HUDEP-2 (cell line): Measurements from ENCODE around the gene SORCS3.

Source experiments
- DNase-seq, 76 experiments: peaks; one replicate each; lab custom pipeline; 2025; ENCODE audit not compliant: unreplicated experiment in 76 of 76; lab: John Stamatoyannopoulos, UW

SORCS3 gene

GRCh38 chr10:104822088-104822487 is 181.0 kb downstream of the SORCS3 start:
- DNase-seq = no peak

- DNase-seq = peak in 26 of 76 experiments; percentile 0 to 36 (median 6)
These were observed 183.4 kb downstream of the SORCS3 start for GRCh38 chr10:104824380-104825006.

GRCh38 chr10:104831272-104831671 is 190.2 kb downstream of the SORCS3 start:
- no peak for DNase-seq

- DNase-seq = no peak
These were observed 193.5 kb downstream of the SORCS3 start for GRCh38 chr10:104834580-104834979.

- no peak for DNase-seq
These were observed 194.3 kb downstream of the SORCS3 start for GRCh38 chr10:104835422-104835821.

- DNase-seq = no peak
These were observed 201.6 kb downstream of the SORCS3 start for GRCh38 chr10:104842704-104843103.

GRCh38 chr10:104844073-104844472 is 203.0 kb downstream of the SORCS3 start:
- no peak for DNase-seq

GRCh38 chr10:104850023-104850422 is 208.9 kb downstream of the SORCS3 start:
- DNase-seq = no peak

GRCh38 chr10:104867966-104868598 is 227.0 kb downstream of the SORCS3 start:
- no peak for DNase-seq

GRCh38 chr10:104872691-104873090 is 231.6 kb downstream of the SORCS3 start:
- DNase-seq = no peak

- DNase-seq = no peak
These were observed 232.1 kb downstream of the SORCS3 start for GRCh38 chr10:104873161-104873560.

- DNase-seq = no peak
These were observed 234.5 kb downstream of the SORCS3 start for GRCh38 chr10:104875561-104875960.

- no peak for DNase-seq
These were observed 239.7 kb downstream of the SORCS3 start for GRCh38 chr10:104880624-104881398.

GRCh38 chr10:104881740-104882139 is 240.7 kb downstream of the SORCS3 start:
- DNase-seq = no peak

GRCh38 chr10:104892879-104893617 is 252.0 kb downstream of the SORCS3 start:
- no peak for DNase-seq

GRCh38 chr10:104893701-104894100 is 252.6 kb downstream of the SORCS3 start:
- no peak for DNase-seq

- no peak for DNase-seq
These were observed 253.6 kb downstream of the SORCS3 start for GRCh38 chr10:104894681-104895080.

- no peak for DNase-seq
These were observed 254.5 kb downstream of the SORCS3 start for GRCh38 chr10:104895541-104895940.

GRCh38 chr10:104895981-104896380 is 254.9 kb downstream of the SORCS3 start:
- no peak for DNase-seq

- no peak for DNase-seq
These were observed 256.6 kb downstream of the SORCS3 start for GRCh38 chr10:104897696-104898095.

- DNase-seq = no peak
These were observed 258.7 kb downstream of the SORCS3 start for GRCh38 chr10:104899779-104900178.
